HEK293 (cell line): Measurements from ENCODE around the gene GTSE1.

Experiments
- CTCF ChIA-PET: fragments of 350-600 bp; formaldehyde crosslinking; extraction: SDS; loops from one replicate; lab custom pipeline; 2021; ENCODE audit warnings: antibody characterized with exemption; lab: Yijun Ruan, JAX
- POLR2A ChIA-PET: fragments of 300-600 bp; formaldehyde crosslinking; extraction: SDS; loops from one replicate; lab custom pipeline; 2020; ENCODE audit warnings: antibody characterized with exemption, inconsistent platforms; lab: Yijun Ruan, JAX
- H3K27ac ChIP-seq: fragments of 200-500 bp; sonication (Bioruptor generic); 2 replicates; pipeline ENCODE4 v1.5.1; 2014; ENCODE audit warnings: low read depth, low read length, control low read depth, inconsistent platforms; ENCODE audit errors: extremely low read depth
- H3K36me3 ChIP-seq, 2 experiments: fragments of 200-500 bp in 1 of 2; sonication (Bioruptor generic) in 1 of 2; 1 replicate in 1 of 2; 2 replicates in 1 of 2; pipeline ENCODE4 v1.5.1; 2014 to 2017; ENCODE audit warnings: inconsistent platforms in 2 of 2, low read length in 2 of 2; ENCODE audit not compliant: control insufficient read depth in 2 of 2, insufficient read depth in 1 of 2
- H3K4me1 ChIP-seq: fragments of 200-500 bp; sonication (Bioruptor generic); 2 replicates; pipeline ENCODE4 v1.5.1; 2014; ENCODE audit warnings: mild to moderate bottlenecking, low read length, inconsistent platforms; ENCODE audit not compliant: control insufficient read depth, insufficient read depth
- H3K4me3 ChIP-seq: 2 replicates; pipeline ENCODE4 v1.5.1; 2011; ENCODE audit warnings: low read depth, mild to moderate bottlenecking, control low read depth, low read length, moderate library complexity
- H3K9me3 ChIP-seq: fragments of 200-500 bp; sonication (Bioruptor generic); 2 replicates; pipeline ENCODE4 v1.5.1; 2014; ENCODE audit warnings: low read depth, low read length, inconsistent platforms; ENCODE audit not compliant: control insufficient read depth, insufficient read depth
- FEZF1 ChIP-seq: fragments of 450-650 bp; formaldehyde crosslinking; IDR thresholded peaks from 2 replicates; pipeline ENCODE4 v1.5.1; 2016; ENCODE audit warnings: missing biosample characterization, missing genetic modification characterization
- HOXD13 ChIP-seq: sonication (generic); formaldehyde crosslinking; IDR thresholded peaks from 2 replicates; pipeline ENCODE4 v1.8.0; 2022; ENCODE audit warnings: missing genetic modification reagents, borderline replicate concordance
- KLF8 ChIP-seq: fragments of 450-650 bp; formaldehyde crosslinking; IDR thresholded peaks from 2 replicates; pipeline ENCODE4 v1.5.1; 2016; ENCODE audit warnings: missing biosample characterization, missing genetic modification characterization
- MEIS1 ChIP-seq: sonication (generic); formaldehyde crosslinking; IDR thresholded peaks from 2 replicates; pipeline ENCODE4 v1.8.1; 2022; ENCODE audit warnings: missing genetic modification reagents, mild to moderate bottlenecking, borderline replicate concordance
- SCRT1 ChIP-seq: fragments of 450-650 bp; formaldehyde crosslinking; IDR thresholded peaks from 2 replicates; pipeline ENCODE4 v1.5.1; 2016; ENCODE audit warnings: missing biosample characterization, missing genetic modification characterization, borderline replicate concordance
- YY2 ChIP-seq: fragments of 450-650 bp; formaldehyde crosslinking; IDR thresholded peaks from 2 replicates; pipeline ENCODE4 v1.5.1; 2016; ENCODE audit warnings: missing biosample characterization, missing genetic modification characterization
- ZNF114 ChIP-seq: fragments of 450-650 bp; formaldehyde crosslinking; IDR thresholded peaks from 2 replicates; pipeline ENCODE4 v1.5.0; 2017; ENCODE audit warnings: missing biosample characterization, missing genetic modification characterization
- ZNF121 ChIP-seq: fragments of 450-650 bp; formaldehyde crosslinking; IDR thresholded peaks from 2 replicates; pipeline ENCODE4 v1.5.1; 2016; ENCODE audit warnings: missing biosample characterization, missing genetic modification characterization
- ZNF214 ChIP-seq: fragments of 450-650 bp; formaldehyde crosslinking; IDR thresholded peaks from 2 replicates; pipeline ENCODE4 v1.5.1; 2017; ENCODE audit warnings: missing biosample characterization, mild to moderate bottlenecking, missing genetic modification characterization, borderline replicate concordance
- ZNF335 ChIP-seq: fragments of 450-650 bp; formaldehyde crosslinking; conservative IDR thresholded peaks from 2 replicates; pipeline ENCODE4 v1.5.1; 2016; ENCODE audit warnings: missing biosample characterization, missing genetic modification characterization
- ZNF560 ChIP-seq: fragments of 450-650 bp; formaldehyde crosslinking; IDR thresholded peaks from 2 replicates; pipeline ENCODE4 v1.5.1; 2017; ENCODE audit warnings: missing biosample characterization, missing genetic modification characterization, borderline replicate concordance
- ZNF596 ChIP-seq: fragments of 450-650 bp; IDR thresholded peaks from 2 replicates; pipeline ENCODE4 v1.5.0; 2018; ENCODE audit warnings: missing biosample characterization, mild to moderate bottlenecking, missing genetic modification characterization, moderate library complexity
- ZNF600 ChIP-seq: fragments of 450-650 bp; formaldehyde crosslinking; IDR thresholded peaks from 2 replicates; pipeline ENCODE4 v1.5.1; 2016; ENCODE audit warnings: missing biosample characterization, missing genetic modification characterization
- ZNF623 ChIP-seq: fragments of 450-650 bp; formaldehyde crosslinking; IDR thresholded peaks from 2 replicates; pipeline ENCODE4 v1.5.1; 2016; ENCODE audit warnings: missing biosample characterization, missing genetic modification characterization
- ZNF626 ChIP-seq: fragments of 450-650 bp; sonication (Bioruptor Pico); formaldehyde crosslinking; IDR thresholded peaks from 2 replicates; pipeline ENCODE4 v1.5.1; 2018; ENCODE audit warnings: missing biosample characterization, missing genetic modification characterization, inconsistent platforms
- ZNF629 ChIP-seq: fragments of 450-650 bp; formaldehyde crosslinking; IDR thresholded peaks from 2 replicates; pipeline ENCODE4 v1.5.1; 2017; ENCODE audit warnings: missing biosample characterization, missing genetic modification characterization
- ZSCAN23 ChIP-seq: fragments of 450-650 bp; formaldehyde crosslinking; IDR thresholded peaks from 2 replicates; pipeline ENCODE4 v1.5.1; 2016; ENCODE audit warnings: missing biosample characterization, missing genetic modification characterization
- TF ChIP-seq, protein P1 (sequence below): fragments of 450-650 bp; formaldehyde crosslinking; IDR thresholded peaks from 2 replicates; pipeline ENCODE4 v1.5.1; 2016; ENCODE audit warnings: missing biosample characterization, missing genetic modification characterization
- TF ChIP-seq, protein P2 (sequence below): fragments of 450-650 bp; formaldehyde crosslinking; IDR thresholded peaks from 2 replicates; pipeline ENCODE4 v1.5.1; 2016; ENCODE audit warnings: missing biosample characterization, missing genetic modification characterization

Gene GTSE1

DNA sequence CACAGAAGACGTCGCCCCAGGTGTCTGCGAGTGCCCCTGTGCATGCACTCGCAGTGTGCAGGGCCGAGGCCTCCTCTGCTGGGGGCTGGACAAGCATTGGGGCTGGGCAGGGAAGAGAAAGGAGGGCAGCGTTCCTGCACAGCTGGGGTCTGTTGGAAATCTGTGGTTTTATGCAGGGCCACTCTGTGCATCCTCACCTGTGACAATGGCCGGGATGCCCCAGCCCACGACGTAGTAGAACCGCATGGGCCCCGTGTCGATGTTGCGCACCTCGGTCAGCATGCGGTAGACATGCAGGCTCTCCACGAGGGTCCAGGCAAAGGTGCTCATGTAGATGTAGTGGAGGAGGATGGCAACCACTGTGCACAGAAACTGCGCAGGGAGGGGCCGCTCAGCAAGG is 76.0 kb downstream of the GTSE1 start:
- peaks cover 10 to 26% of the 10 kb centered on the region in 2 experiments; a peak in 2 of 3 replicates for H3K36me3 ChIP-seq
- CTCF ChIA-PET: interaction anchor here (0.5 kb wide), 1 partner anchor 58 kb away, joined by 6 read pairs; no protein-coding TSS in a partner anchor
- peaks cover 9% of the 10 kb centered on the region; the same call in 1 of the 2 replicates for H3K4me1 ChIP-seq
- TF ChIP-seq KLF8 (tag by site-specific recombination) (no peak), ZNF600 (tag by site-specific recombination) (no peak), ZNF560 (tag by site-specific recombination) (no peak)
- TF ChIP-seq, all 188 proteins: peak for 0
- no peaks in the 10 kb centered on the region for H3K9me3 ChIP-seq
- no peak overlapping the region for H3K27ac ChIP-seq
- POLR2A ChIA-PET: no interaction called here
- no peak overlapping the region for H3K4me3 ChIP-seq

DNA sequence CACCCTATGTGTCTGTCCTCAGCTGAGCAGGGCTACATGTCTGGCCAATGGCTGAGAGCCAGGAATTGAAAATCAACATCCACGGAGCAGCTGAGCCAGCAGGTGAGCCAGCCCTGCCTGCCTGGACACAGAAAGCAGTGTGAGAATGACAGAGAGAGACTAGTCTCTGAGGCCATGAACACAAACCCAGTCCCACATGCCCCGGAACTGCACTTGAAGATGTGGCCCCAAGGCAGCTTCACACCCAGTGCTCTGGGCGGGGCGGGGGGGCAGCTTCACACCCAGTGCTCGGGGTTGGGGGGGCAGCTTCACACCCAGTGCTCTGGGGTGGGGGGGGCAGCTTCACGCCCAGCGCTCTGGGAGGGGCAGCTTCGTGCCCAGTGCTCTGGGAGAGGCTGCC is 76.5 kb downstream of the GTSE1 start:
- no peak for TF ChIP-seq ZNF629 (tag by site-specific recombination)
- no peak for TF ChIP-seq ZNF626
- TF ChIP-seq YY2 (tag by site-specific recombination): no peak
- no peak for TF ChIP-seq FEZF1 (tag by site-specific recombination)
- no peak for TF ChIP-seq HOXD13 (CRISPR knock-in tag)
- TF ChIP-seq, protein P1, sequence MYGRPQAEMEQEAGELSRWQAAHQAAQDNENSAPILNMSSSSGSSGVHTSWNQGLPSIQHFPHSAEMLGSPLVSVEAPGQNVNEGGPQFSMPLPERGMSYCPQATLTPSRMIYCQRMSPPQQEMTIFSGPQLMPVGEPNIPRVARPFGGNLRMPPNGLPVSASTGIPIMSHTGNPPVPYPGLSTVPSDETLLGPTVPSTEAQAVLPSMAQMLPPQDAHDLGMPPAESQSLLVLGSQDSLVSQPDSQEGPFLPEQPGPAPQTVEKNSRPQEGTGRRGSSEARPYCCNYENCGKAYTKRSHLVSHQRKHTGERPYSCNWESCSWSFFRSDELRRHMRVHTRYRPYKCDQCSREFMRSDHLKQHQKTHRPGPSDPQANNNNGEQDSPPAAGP (tag by site-specific recombination): 0 out of 2 replicates have a peak, but pooled peaks have one; percentile 19
- Histone ChIP-seq H3K36me3 (peaks cover 10 to 26% of the 10 kb centered on the region in 2 experiments; a peak in 2 of 3 replicates), H3K9me3 (no peaks in the 10 kb centered on the region), H3K4me3 (no peak overlapping the region), H3K27ac (no peak overlapping the region), H3K4me1 (peaks cover 9% of the 10 kb centered on the region; the same call in 1 of the 2 replicates)
- ChIA-PET CTCF (interaction anchor here (0.5 kb wide), 2 partner anchors 12 to 58 kb away, joined by 4 to 6 read pairs; no protein-coding TSS in a partner anchor), POLR2A (interaction anchor here (0.6 kb wide), 1 partner anchor 226 kb away, joined by 3 read pairs; no protein-coding TSS in a partner anchor)

DNA sequence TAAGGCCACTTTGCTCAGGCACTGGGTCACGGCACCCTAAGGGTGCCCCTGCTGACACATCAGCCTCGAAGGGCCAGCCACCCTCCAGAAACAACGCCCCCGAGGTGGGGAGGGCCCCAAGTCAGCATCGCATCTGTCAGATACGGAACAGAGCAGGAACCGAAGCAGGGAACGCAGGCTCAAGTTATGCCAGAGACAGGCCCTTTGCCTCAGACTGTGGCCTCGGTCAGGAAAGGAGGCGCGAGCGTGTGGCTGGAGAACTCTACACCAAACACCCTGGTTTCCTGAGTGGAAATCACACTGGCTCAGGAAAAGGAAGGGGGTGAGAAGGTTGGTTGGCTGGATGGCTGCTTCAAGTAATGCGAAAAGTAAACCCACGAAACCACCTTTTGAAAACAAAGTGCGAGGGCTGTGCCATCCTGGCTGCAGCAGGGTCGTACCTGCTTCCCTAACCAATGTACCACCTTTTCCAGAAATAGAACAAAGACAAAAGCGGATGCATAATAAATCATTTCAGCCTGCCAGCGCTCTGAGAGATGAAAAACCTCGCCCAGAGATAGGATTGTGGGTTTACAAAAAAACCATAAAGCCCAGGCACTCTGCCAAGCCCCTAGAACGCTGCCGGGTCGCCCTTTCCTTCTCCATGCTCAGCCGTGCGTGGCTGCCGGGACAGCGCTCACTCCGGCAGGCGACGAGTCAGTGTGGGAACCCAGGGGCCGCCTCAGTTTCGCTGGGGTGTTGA is 77.4 kb downstream of the GTSE1 start:
- CTCF ChIA-PET: no interaction called here
- POLR2A ChIA-PET: no interaction called here
- Histone ChIP-seq H3K4me1 (peaks cover 9% of the 10 kb centered on the region; the same call in 1 of the 2 replicates), H3K9me3 (no peaks in the 10 kb centered on the region), H3K36me3 (peaks cover 10 to 26% of the 10 kb centered on the region in 2 experiments; a peak in 2 of 3 replicates), H3K4me3 (no peak overlapping the region), H3K27ac (no peak overlapping the region; the same call in 1 of the 2 replicates)
- no peak for TF ChIP-seq SCRT1 (tag by site-specific recombination)
- TF ChIP-seq ZNF623 (tag by site-specific recombination): no peak
- no peak for TF ChIP-seq ZNF121 (tag by site-specific recombination)
- TF ChIP-seq ZNF596: no peak
- no peak for TF ChIP-seq ZNF214 (tag by site-specific recombination)
- 0 out of 2 replicates have a peak, but pooled peaks have one; percentile 40 for TF ChIP-seq MEIS1 (CRISPR knock-in tag)
- no peak for TF ChIP-seq ZSCAN23 (tag by site-specific recombination)
- TF ChIP-seq ZNF335: no peak
- no peak for TF ChIP-seq ZNF114
- TF ChIP-seq, protein P2, sequence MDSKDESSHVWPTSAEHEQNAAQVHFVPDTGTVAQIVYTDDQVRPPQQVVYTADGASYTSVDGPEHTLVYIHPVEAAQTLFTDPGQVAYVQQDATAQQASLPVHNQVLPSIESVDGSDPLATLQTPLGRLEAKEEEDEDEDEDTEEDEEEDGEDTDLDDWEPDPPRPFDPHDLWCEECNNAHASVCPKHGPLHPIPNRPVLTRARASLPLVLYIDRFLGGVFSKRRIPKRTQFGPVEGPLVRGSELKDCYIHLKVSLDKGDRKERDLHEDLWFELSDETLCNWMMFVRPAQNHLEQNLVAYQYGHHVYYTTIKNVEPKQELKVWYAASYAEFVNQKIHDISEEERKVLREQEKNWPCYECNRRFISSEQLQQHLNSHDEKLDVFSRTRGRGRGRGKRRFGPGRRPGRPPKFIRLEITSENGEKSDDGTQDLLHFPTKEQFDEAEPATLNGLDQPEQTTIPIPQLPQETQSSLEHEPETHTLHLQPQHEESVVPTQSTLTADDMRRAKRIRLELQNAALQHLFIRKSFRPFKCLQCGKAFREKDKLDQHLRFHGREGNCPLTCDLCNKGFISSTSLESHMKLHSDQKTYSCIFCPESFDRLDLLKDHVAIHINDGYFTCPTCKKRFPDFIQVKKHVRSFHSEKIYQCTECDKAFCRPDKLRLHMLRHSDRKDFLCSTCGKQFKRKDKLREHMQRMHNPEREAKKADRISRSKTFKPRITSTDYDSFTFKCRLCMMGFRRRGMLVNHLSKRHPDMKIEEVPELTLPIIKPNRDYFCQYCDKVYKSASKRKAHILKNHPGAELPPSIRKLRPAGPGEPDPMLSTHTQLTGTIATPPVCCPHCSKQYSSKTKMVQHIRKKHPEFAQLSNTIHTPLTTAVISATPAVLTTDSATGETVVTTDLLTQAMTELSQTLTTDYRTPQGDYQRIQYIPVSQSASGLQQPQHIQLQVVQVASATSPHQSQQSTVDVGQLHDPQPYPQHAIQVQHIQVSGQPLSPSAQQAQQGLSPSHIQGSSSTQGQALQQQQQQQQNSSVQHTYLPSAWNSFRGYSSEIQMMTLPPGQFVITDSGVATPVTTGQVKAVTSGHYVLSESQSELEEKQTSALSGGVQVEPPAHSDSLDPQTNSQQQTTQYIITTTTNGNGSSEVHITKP: 0 out of 2 replicates have a peak, but pooled peaks have one; percentile 11
